ENCODE results near the gene DEFB132.

GRCh38 chr20:297098-297924 lies 39.8 kb downstream of the DEFB132 start, which contains the start of gene ZCCHC3:
- TF ChIP-seq, protein P1, sequence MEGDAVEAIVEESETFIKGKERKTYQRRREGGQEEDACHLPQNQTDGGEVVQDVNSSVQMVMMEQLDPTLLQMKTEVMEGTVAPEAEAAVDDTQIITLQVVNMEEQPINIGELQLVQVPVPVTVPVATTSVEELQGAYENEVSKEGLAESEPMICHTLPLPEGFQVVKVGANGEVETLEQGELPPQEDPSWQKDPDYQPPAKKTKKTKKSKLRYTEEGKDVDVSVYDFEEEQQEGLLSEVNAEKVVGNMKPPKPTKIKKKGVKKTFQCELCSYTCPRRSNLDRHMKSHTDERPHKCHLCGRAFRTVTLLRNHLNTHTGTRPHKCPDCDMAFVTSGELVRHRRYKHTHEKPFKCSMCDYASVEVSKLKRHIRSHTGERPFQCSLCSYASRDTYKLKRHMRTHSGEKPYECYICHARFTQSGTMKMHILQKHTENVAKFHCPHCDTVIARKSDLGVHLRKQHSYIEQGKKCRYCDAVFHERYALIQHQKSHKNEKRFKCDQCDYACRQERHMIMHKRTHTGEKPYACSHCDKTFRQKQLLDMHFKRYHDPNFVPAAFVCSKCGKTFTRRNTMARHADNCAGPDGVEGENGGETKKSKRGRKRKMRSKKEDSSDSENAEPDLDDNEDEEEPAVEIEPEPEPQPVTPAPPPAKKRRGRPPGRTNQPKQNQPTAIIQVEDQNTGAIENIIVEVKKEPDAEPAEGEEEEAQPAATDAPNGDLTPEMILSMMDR (conservative IDR thresholded peaks at IDR 0.05; ENCODE audit: low read depth, low read length), result no peak; the same call in 1 of the 2 replicates
- no peak for TF ChIP-seq EZH2 (IDR thresholded peaks at IDR 0.05; ENCODE audit: borderline replicate concordance, low read depth, low read length, poor library complexity, severe bottlenecking)
